HG03095 (cell line): ENCODE data around the gene HSD17B13.
"Not testable (repeated sequence)": the region's sequence is repeated elsewhere in the genome, so short reads cannot be mapped to it uniquely, and the experiment has no call there.

Experiments
- ATAC-seq: cut with Tn5 transposase; IDR thresholded peaks from one replicate; pipeline ENCODE4 v1.9.1; 2021; ENCODE audit warnings: moderate library complexity; ENCODE audit not compliant: unreplicated experiment

HSD17B13 gene

DNA sequence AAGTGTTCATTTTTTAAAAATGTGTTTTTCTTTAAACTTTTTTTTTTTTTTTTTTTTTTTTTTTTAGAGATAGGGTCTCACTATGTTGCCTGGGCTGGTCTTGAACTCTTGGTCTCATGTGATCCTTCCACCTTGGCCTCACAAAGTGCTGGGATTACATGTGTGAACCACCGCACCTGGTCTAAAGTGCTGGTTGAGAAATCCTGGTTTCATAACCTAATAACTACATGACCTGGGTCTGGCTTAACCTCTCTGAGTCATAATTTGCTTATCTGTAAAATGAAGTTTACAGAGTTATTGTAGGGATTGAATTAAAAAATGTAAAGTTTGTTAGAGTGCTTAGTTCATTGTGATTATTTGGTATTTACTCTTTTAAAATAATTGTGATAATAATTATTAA is 5.2 kb downstream of the HSD17B13 start:
- no peak for ATAC-seq

DNA sequence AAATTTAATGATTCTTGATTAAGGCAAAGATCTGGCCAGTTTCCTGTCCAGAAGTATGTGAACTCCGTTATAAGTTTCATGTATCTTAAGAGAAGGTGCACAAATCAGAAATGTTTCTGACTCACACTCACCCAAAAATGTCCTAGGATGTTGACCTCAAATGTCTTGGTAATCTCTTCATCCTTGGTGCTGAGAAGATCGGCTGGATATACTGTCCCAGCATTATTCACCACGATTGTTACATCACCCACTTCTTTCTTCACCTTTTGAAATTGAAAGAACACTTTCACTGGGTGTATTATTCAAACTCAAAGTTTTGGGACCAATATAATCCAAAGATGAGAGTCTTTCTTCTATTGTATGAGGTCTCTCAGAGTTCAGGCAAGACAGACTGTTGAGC is 5.7 kb downstream of the HSD17B13 start:
- ATAC-seq = no peak

DNA sequence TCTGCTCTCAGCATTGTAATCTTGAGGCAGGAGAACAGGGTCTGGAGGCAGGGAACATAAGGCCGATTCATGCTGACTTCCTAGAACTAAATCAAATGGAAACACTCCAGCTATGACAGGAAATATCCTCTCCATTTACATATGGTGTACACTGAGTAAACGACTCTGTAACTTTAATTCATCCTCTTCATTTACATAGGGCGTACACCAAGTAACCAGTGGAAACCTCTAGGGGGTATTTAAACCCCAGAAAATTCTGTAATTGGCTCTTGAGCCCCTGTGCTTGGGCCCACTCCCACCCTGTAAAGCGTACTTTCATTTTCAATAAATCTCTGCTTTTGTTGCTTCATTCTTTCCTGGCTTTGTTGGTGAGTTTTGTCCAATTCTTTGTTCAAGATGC is 7.7 kb downstream of the HSD17B13 start:
- ATAC-seq = not testable (repeated sequence)

DNA sequence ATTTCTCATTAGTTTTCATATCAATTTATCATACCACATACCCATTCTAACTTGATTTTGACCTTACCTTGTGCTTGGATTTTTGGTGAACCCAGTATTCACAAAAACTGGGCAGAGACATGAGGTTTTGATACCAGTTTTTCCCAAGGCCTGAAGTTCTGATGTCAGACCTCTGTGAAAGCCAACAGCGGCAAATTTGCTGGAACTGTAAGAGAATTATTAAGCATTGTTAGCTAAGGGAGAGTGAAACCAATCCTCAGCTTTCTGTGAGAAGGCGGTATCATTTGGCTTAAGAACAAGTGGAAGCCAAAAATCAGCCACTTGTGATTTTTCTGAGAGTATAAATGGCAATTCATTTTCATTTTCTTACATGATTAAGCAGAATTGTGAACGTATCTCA is 8.9 kb downstream of the HSD17B13 start:
- no peak for ATAC-seq

DNA sequence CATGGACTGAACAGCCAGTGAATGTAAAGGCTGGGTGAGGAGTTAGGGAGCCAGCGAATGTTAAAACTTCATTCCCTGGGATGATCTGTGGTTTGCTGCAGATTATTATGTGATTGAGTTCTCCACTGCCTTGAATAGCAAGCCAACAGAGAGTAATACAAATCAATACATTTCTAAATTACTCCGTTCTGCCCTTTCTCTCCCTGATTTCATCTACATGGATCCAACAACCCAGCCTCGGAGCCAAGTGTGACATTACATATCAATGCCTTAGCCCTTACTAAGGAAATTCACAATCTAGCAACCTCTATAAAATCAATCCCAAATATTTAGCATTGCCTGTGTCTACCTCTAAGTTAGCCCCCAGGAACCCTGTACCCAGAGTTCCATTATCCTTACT is 11.0 kb downstream of the HSD17B13 start:
- ATAC-seq = no peak

DNA sequence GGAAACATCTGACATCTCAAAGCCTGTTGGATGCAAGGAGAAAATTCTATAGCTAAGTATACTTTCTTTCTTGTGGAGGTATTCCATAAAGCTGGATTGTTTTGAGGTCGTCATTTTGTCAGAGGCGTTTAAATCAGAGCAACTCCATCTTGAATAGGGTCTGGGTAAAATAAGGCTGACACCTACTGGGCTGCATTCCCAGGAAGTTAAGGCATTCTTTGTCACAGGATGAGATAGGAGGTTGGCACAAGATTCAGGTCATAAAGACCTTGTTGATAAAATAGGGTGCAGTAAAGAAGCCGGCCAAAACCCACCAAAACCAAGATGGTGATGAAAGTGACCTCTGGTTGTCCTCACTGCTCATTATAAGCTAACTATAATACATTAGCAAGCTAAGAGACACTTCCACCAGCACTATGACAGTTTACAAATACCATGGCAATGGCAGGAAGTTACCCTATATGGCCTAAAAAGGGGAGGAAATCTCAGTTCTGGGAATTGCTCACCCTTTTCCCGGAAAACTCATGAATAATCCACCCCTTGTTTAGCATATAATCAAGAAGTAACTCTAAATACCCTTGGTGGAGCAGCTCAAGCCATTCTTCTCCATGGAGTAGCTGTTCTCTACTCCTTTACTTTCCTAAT is 11.9 kb downstream of the HSD17B13 start:
- ATAC-seq = no peak

DNA sequence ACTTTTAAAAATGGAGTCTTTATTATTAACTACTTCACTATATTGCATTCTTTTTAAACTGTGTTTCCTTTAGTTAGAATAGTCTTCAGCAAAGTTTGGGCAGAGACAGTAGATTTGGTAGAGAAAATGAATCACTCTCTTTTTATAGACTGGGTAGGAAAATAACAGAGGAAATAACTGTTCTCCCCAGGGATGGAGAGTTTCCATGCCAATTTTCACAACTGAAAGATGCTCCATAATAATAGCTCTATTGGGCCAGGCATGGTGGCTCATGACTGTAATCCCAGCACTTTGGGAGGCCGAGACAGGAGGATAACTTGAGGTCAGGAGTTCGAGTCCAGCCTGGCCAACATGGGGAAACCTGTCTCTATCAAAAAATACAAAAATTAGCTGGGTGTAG is 13.1 kb downstream of the HSD17B13 start:
- no peak for ATAC-seq

DNA sequence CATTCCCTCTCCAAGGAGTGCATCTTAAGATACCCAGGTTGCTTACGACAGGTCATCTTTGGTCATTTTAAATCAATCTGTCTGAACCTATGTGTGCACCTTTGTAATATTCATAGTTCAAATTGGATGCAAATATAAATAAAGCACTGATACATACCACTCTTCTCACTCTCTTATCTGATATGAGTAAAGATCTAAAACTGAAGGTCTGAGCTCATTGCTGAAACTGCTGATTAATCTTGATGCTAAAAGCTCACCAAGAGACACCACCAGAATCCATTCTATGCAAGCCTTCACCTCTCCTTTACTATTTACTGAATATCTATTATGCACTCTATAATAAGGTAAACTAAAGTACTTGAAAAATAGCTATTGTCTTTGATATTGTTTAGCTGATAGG is 16.6 kb downstream of the HSD17B13 start:
- ATAC-seq = no peak

DNA sequence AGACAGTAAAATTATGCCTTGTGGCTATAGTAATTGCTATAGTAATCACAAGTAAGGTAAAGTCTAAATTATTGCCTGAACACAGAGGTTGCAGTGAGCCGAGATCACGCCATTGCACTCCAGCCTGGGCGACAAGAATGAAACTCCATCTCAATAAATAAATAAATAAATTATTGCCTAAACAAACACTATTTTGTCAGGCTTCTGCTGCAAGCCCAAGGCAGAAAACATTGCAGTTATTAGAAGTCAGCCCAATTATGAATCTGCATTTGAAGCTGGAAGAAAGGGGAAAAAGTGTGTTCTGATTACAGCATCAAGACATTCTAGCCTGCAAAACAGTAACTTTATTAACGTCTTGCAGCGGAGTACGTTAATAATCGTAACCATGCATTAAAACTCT is 17.1 kb downstream of the HSD17B13 start:
- ATAC-seq = no peak

DNA sequence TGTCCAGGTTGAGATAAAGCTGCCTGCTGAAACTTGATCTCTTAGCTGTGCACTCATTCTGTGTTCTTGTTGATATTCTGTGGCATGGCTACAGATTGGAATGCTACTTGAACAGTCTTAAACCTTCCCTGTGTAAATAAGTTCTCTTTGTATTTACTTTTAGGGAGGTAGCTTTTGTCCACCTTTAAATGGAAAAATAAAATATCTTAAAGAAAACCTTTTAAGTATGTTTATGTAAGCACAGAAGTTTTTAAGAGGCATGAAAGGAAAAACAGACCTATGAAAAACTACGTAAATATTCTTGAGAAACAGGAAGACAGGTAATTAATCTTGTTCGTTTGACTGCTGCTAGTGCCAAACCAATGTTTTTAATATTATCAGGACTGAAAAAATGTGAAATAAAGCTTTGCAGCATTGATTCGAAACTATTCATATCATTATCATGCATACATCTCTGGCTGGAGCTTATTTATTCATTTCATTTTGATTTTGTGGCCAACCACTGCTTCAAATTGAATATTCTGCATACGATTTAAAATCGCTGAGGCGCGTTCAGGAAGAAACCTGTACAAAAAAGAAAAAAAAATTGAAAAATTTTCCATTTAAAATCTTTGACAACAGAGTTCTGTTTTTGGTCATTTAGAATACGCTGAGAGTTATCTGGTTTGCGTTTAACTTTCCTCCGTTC is 17.8 kb downstream of the HSD17B13 start:
- ATAC-seq = no peak

DNA sequence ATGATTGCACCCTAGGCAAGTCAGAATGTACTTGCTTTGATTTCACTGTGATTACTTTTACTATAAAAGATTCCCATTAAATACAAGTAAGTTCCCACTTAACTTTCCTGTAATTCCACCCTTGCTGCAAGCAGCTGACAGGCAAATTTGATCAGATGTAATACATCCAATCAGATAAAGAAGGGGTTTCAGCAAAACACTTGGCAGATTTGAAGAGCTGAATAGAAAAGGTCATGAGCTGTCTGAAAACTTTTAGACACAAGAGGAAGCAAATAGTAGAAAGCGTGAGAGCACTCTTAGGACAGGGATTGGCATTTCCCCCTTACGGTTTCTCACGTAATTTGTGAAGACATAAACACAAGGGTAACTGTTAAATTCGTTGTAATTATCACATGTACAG is 22.8 kb downstream of the HSD17B13 start:
- no peak for ATAC-seq

DNA sequence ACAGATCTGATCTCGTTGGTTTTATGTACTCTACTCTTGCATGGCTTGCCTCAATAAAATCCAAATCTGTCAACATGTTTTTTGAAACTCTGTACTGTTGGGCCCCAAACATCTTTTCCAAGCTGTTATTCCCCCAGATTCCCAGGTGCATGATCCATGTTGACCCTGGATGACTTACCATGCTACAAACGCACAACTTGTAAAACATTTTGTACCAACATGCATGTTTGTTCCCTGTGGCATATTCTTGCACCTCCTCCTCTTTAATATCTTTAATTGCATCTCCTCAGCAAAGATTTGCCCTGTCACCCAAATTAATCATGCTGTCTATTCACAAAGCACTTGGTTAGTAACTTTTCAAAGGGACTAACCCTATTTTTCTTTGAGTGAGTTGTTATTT is 24.3 kb downstream of the HSD17B13 start:
- ATAC-seq = no peak

DNA sequence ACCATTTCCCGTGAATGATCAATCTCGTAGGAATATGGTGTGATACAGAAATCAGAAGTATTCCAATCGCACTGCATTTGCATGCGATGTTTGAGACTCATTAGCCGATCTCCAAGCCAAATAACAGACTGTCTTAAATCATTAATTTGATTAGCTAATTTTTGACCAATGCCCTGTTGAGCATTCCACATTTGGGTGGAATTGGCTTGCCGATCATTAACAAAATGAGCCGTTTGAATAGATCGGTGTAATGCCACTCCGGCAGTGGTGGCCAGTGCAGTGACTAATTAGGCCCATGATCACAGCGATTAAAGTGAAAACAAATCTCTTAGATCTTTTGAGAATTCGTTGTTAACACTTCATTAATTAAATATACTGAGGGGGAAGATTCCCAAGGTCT is 27.8 kb downstream of the HSD17B13 start:
- not testable (repeated sequence) for ATAC-seq

DNA sequence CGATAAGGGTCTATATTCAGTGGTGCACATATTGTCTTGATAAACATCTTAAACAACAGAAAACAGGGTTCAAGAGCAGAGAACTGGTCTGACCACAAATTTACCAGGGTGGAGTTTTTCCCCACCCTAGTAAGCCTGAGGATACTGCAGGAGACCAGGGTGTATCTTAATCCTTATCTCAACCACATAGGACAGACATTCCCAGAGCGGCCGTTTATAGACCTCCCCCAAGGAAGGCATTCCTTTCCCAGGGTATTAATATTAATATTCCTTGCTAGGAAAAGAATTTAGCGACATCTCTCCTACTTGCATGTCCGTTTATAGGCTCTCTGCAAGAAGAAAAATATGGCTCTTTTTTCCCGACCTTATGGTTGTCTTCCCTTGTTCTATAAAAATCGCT is 28.8 kb downstream of the HSD17B13 start:
- not testable (repeated sequence) for ATAC-seq

DNA sequence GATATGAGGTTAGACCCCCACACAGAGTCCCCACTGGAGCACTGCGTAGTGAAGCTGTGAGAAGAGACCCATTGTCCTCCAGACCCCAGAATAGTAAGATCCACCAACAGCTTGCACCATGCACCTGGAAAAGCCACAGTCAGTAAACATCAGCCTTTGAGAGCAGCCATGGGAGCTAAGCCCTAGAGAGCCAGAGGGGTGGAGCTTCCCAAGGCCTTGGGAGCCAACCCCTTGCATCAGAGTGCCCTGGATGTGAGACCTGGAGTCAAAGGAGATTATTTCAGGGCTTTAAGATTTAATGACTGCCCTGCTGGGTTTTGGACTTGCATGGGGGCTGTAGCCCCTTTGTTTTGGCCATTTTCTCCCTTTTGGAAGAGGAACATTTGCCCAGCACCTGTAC is 35.7 kb downstream of the HSD17B13 start:
- ATAC-seq = no peak

DNA sequence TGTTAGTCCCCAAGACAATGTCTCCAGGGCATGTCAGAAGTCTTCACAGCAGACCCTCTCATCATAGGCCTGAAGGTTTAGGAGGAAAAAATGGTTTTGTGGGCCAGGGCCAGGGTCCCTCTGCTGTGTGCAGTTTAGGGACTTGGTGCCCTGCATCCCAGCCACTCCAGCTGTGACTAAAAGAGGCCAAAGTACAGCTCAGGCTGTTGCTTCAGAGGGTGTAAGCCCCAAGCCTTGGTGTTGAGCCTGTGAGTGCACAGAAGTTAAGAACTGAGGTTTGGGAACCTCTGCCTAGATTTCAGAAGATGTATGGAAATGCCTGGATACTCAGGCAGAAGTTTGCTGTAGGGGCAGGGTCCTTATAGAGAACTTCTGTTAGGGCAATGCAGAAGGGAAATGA is 38.4 kb downstream of the HSD17B13 start:
- not testable (repeated sequence) for ATAC-seq

DNA sequence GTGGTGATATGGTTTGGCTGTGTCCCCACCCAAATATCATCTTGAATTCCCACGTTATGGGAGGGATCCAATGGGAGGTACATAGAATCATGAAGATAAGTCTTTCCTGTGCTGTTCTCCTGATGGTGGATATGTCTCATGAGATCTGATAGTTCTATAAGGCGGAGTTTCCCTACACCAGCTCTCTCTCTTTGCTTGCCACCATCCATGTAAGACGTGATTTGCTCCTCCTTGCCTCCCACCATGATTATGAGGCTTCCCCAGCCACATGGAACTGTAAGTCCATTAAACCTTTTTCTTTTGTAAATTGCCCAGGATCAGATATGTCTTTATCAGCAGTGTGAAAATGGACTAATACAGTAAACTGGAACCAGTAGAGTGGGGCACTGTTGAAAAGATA is 39.5 kb downstream of the HSD17B13 start:
- no peak for ATAC-seq

DNA sequence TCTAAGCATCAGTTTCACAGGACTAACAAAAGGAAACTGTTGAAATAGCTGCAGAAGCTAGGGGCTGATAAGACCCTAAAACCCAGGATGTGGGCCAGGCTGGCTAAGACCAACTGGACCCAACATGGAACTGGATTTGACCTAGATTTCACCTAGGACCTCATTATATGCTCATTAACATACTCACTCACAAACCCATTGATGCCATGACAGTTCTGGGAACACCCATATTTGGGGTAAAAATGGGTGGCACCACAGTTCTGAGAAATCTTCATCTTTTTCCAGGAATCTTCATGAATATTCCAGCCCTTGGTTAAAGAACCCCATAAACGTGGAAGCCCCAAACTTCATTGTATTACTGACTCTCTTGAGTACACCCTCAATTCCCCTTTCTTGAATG is 41.1 kb downstream of the HSD17B13 start:
- no peak for ATAC-seq

DNA sequence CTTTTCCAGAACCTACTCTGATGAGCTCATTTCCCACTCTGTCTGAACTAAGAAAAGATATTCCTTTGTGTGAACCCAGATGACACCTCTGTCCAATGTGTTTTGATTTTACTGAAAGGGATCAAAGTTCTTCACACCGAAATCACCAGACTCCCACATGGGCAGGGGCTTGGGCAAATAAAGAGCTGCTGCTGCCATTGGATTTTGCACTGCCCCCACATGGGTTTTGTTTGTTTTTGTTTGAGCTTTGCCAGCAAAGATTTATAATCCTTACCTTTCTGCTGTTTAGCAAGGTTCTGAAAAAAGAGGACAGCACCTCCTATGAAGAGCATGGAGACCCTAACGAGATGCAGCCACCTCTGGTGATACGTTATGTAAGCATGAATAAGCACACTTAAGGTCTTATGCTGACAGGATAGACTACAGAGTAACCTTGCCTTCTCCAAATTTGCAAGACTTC is 44.3 kb downstream of the HSD17B13 start:
- ATAC-seq = no peak

DNA sequence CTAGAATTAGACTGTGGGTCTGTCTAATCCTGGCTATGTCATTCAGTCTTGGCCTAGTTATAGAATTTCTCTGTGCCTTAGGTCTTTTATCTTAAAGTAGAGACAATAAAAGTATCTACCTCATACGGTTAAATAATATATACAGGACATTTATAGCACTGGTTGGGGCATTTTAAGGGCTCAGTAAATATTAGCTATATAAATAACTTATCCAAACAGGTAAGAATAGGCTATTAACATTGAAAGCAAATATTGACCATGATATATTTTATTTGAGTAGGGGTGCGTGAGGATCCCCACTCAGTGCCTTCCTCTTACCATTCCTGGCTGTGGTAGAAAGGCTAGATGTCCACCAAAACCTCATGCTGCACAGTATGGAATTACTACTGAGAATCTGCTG is 47.4 kb downstream of the HSD17B13 start:
- ATAC-seq = no peak

DNA sequence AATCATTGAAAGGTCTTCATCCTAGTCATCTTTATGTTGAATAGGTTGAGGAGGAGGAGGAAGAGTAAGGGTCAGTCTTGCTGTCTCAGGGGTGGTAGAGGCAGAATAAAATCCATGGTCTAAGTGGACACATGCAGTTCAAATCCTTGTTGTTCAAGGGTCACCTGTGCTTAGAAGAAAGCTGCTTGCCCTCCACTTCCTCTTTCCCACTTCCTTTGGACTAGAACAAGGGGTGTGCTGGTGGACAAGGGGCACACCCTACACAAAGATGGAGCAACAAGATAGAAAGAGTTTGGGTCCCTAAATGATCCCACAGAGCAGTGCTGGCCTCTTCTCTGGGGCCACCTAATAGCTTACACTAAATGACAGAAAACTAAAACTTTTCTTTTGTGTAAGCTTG is 47.9 kb downstream of the HSD17B13 start:
- no peak for ATAC-seq

DNA sequence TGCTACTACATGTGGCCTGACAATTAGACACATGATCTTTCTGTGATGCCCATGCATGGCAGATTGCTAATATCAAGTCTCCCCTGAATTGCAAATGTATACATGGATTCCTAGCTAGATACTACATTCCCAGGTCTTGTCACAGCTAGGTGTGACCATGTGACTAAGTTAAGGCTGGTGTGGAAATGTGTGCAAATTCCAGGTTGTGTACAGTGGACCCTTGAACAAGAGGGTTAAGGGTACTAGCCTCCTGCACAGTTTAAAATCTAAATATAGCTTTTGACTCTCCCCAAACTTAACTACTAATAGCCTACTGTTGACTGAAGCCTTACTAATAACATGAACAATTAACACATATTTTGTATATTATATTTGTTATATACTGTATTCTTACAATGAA is 48.4 kb downstream of the HSD17B13 start:
- no peak for ATAC-seq

DNA sequence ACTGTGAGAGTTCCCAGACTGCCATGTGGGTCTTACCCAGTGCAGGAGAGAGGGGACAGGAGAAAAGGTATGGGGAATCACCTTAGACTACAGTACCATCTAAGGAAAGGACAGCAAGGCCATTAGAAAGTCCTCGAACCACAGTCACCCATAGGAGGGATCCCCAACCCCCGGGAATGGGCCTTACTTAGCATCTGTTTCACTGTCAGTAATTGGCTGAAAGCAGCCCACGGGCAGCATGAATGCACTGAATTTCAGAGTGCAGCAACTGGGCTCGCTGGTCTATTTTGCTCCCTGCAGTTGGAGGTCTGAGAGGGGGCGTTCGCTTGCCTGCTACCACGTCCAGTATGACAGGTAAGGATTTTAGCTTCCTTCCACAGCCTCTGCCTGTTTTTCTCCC is 51.9 kb downstream of the HSD17B13 start:
- ATAC-seq = no peak
